Glomerular endothelial cell (primary cell): ENCODE data around the gene OST4. TPM values are rescaled to one million over a fixed set of nuclear protein-coding genes. Genes with fewer than 3 reads are reported as not detected.

ENCODE experiments used
- DNase-seq: peaks from one replicate; pipeline ENCODE4 v3.0.0-alpha.2; 2011; ENCODE audit warnings: low read depth, low spot score; ENCODE audit errors: extremely low read depth
- total RNA-seq: library from RNA; depleted of rRNA; stranded (reverse); fragments of >200 nt; gene quantifications from 2 replicates; pipeline ENCODE4 v1.2.3, GENCODE V29; 2015

The OST4 gene
- total RNA-seq, 1 donor from 2014 or later: 346 TPM

- no peak for DNase-seq
These were observed 16.7 kb downstream of the OST4 start for GRCh38 chr2:27054721-27055120.

DNA sequence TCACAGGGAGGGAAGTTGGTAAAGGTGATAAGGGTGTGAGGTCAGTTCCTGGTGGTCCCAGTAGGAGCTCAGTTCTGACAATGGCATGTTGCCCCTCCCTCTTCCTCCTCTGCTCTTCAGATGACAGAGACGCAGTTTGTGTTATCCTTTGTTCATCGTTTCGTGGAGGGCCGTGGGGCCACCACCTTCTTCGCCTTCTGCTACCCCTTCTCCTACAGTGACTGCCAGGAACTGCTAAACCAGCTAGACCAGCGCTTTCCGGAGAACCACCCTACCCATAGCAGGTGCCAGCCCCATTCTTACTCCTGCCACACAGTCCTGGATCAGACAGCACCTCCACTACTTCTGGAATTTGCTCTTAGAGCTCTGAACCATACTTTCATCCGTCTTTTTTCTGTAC, 17.7 kb downstream of the OST4 start:
- no peak for DNase-seq

- DNase-seq: no peak
These were observed 18.1 kb downstream of the OST4 start for GRCh38 chr2:27053321-27053720.

DNA sequence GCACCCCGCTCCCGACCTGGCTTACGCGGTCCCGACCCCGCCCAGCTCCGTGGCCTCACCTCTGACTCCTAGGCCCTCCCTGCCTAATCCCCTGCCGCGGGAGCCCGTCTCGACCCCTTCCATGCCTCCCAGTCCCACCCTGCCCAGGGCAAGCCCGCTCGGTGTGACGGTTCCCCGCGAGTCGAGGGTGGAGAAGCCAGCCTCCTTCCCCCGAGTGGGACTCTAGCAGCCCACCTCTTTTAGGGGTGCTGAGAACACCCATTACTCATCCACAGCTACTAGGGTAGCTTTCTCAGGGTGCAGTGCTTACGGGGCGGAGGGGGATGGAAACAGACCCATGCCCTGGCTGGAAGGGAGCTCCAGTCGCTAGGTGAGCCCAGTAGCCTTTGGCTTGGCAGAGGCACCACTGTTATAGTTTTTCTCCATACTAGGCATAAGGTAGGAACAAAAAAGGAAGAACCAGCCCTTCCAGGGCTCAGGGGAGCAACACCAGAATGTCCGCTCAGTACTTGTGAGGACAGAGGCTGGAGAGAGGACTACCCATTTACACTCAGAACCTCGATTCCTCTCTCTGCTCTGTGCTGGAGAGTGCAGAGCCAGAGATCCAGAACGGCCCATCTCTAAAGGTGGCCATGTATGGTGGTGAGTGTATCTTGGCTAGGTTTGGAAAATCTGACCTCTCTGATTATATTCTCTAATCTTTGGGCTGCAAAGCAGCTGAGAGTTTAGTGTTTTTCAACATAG, 19.4 kb downstream of the OST4 start:
- no peak for DNase-seq

DNA sequence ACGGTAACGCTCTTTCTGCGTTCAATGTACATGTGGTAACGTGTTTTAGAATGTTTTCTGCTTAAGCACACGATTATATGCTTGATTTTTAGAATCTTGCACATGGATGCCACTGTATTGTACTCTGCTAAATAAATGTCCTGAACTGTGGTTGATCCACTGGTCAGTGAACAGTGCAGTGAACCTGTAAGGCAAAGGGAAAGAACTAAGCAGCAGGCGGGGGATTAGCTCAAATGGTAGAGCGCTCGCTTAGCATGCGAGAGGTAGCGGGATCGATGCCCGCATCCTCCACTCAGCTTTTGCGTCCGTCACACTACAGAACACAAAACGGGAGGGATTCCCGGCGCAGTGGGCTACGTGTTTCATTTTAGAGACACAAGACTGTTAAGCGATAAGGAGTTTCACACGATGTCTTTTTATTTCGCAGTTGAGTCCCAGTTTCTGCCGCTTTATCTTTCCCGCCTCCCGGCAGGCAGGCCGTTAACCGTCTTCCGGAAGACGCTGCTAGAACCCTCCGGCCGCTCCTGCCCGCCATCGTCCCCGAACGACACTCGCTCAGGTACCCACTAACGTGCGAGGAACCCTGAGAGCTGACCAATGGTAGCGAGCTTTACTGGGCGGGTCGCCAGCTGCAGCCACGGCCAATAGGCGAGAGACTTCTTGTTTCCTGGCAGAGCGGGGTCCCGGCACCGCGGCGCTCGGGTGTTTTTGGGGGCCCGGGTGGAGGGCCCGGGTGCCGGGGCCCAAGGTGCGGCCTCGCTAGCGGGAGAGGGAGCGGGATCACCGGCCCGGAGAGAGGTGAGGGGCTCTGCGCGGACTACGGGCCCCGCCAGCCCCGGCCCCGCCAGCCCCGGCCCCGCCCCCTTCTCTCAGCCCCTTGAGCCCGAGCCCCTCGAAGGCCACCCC, 20.2 kb downstream of the OST4 start, which contains the start of gene AGBL5:
Gene AGBL5, plus strand, starts transcription at position 673 of the 906 bp plus-strand sequence. CDS start 1,291 bp downstream, outside the sequence.
- DNase-seq: peak; percentile 86

DNA sequence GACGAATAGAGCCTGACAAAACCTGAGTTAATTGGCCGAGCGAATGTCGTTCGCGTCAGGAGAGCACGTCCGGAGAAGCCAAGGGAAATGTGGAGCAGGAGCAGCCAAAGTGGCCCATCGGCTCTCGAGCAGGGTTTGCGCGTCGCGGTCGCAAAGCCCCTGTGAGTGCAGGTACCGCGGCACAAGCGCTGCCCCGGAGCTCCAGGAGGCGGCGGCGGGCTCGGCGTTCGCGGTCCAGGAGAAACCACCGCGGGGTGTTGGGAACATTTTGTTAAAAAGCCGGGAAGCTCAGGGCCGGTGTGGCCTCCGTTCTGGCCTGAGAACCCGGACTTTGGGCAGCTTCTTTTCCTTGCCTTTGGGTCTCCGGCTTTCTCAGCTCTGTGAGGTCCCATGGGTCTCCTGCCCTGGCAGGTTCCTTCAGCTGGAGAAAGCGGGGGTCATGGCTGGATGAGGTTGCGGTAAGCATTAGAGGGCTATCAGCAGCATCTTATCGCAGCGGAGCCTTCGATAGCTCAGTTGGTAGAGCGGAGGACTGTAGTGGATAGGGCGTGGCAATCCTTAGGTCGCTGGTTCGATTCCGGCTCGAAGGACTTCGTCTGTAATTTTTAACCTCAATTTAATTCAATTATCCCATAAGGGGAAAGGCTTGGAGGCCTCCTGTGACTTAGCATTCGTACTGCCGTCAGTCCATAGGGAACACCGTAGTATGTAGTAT, 21.0 kb downstream of the OST4 start:
- DNase-seq: no peak

GRCh38 chr2:27049422-27050280, 21.8 kb downstream of the OST4 start:
- no peak for DNase-seq

DNA sequence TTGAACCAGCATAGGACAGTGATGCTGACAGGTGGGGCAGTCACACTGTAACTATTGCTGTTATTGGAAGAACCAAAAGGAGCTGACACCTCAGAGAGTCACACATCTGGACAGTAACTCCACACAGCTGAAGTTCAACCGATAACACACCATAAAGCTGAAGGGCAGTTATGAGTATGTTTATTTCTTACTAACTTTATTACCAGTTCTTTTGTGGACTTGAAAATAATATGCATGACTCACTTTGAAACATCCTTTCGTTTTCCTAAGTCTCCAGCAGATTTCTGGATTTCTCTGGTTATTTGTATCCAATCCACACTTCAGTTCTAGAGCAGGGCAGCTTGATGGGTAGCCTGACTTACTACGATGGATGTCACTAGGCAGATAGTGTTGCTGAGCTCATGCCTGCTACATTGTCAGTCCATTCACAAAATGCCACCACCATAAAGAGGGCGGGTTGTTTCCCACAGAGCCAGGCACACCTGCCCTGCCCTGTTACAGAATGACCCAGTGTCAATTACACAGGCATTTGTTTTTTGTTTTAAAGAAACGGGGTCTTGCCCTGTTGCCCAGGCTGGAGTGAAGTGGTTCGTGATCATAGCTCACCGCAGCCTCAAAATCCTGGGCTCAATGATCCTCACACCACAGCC, 28.3 kb downstream of the OST4 start:
- DNase-seq: no peak

DNA sequence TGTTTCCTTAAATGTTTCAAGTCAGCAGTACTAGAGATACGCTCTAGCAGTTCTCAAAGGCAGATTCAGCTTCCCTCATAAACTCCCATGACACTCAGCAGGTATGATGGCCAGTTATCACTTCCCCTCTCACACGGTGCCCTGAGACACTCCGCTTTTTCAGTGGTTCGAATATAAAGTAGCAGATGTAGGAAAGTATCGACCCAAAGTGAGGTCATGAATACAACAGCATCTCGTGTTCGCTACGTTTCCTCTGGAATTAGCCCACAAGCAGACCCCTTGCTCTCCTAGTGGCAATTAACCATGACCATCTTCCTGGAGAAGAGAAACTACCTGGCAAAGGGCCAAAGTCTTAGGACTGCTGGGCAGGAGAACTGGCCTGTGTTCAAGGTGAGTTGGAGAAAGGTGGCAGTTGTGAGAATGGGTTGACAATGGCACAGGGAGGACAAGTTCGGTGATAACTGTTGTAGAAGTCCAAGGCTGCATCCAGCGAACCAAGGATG, 29.2 kb downstream of the OST4 start:
- no peak for DNase-seq

GRCh38 chr2:27041752-27042151, 29.7 kb downstream of the OST4 start:
- no peak for DNase-seq

GRCh38 chr2:27040282-27040681, 31.2 kb downstream of the OST4 start:
- DNase-seq: no peak

DNA sequence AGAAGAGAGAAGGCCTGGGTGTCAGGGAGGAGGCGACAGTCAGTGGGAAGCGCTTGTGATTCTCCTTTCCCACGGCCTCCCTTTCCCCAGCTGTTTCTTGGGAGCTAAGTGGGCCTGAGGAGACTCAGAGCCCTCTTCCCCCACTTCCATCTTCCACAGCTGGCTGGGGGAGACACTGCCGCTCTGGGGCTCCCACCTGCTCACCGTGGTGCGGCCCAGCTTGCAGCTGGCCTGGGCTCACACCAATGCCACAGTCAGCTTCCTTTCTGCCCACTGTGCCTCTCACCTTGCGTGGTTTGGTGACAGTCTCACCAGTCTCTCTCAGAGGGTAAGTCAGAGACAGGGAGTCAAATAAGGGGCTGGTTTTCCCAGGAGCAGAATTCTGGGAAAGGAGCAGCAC, 31.6 kb downstream of the OST4 start:
- DNase-seq: no peak

- no peak for DNase-seq
These were observed 32.0 kb downstream of the OST4 start for GRCh38 chr2:27039426-27039825.

DNA sequence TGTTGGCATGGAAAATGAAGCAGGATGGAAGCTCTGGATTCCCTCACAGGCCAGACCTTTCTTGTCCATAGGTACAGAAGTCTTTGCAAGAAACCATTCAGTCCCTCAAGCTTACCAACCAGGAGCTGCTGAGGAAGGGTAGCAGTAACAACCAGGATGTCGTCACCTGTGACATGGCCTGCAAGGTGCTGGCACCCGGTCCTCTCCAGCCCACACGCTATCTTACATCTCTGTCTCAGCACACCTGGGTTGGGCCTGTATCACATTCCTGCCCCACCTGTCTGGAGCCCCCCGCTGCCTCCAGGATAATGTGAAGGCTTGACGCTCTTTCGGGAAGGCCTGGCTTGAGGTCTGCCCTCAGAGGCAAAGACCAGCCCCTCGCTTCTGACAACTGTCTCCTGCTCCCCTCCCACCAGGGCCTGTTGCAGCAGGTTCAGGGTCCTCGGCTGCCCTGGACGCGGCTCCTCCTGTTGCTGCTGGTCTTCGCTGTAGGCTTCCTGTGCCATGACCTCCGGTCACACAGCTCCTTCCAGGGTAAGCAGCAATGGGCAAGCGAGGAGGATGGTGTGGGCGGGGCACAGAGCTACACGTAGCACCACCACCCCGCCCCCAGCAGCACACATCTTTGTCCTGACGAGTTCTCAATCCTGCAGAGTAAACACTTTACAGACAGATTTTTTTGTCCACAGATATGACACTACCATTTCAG, 32.7 kb downstream of the OST4 start:
- no peak for DNase-seq

GRCh38 chr2:27038012-27038411, 33.4 kb downstream of the OST4 start:
- DNase-seq: no peak

DNA sequence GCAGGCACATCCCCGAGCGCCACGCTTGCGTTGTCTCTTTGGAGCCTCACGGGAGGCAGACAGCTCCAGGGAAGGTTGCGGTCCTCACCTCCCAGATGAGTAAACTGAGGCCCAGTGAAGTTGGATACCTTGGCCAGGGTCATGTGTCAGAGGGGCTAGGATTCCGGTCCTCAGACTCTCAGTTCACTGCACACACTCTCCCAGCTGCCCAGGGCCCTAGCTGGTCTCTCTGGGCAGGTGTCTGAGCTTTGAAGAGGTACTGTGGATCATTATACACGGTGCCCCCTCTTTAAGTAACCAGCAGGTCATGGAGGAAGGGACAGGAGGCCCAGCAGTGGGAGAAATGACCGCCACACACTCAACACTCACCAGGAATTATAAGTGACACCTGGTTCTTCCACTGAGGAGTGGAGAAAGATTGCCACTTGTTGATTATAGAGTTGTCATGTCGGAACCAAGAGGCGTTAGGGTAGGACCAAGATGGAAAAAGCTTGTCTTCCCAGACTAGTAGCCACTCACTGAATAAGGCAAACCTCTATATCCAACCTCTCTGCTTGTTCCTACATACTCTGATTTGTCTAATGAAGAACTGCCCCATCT, 38.1 kb downstream of the OST4 start:
- no peak for DNase-seq

GRCh38 chr2:27032495-27033252, 38.8 kb downstream of the OST4 start, which contains the start of gene TMEM214:
TMEM214 (plus strand) TSS chr2:27032965; CDS start chr2:27033016, 51 bp downstream.
- DNase-seq: no peak

GRCh38 chr2:27029051-27029450, 42.4 kb downstream of the OST4 start:
- no peak for DNase-seq
